HFFc6 (cell line): Measurements from ENCODE around the gene BTBD8. TPM values are rescaled to one million over a fixed set of nuclear protein-coding genes. Genes with fewer than 3 reads are reported as not detected.

Source experiments
- DNase-seq: peaks from one replicate; pipeline ENCODE4 v3.0.0-alpha.2; 2018
- H3K27ac Mint-ChIP-seq: 2 replicates; pipeline ENCODE4 v1.8.0; 2020; ENCODE audit warnings: mild to moderate bottlenecking, mixed read lengths
- H3K27me3 Mint-ChIP-seq: 2 replicates; pipeline ENCODE4 v1.8.0; 2021; ENCODE audit warnings: mild to moderate bottlenecking, moderate library complexity, mixed read lengths; ENCODE audit not compliant: insufficient read depth
- H3K36me3 Mint-ChIP-seq: 2 replicates; pipeline ENCODE4 v1.8.0; 2021; ENCODE audit warnings: low read depth, mixed read lengths
- H3K4me1 Mint-ChIP-seq: 2 replicates; pipeline ENCODE4 v1.8.0; 2020; ENCODE audit warnings: low read depth, mixed read lengths
- H3K4me3 Mint-ChIP-seq: 2 replicates; pipeline ENCODE4 v1.8.0; 2020; ENCODE audit warnings: mild to moderate bottlenecking, moderate library complexity, mixed read lengths
- H3K9me3 Mint-ChIP-seq: 2 replicates; pipeline ENCODE4 v1.8.0; 2020; ENCODE audit warnings: mild to moderate bottlenecking, mixed read lengths
- total RNA-seq, 6 experiments: library from RNA; stranded (reverse); fragmentation: NEBNext Ultra II Directional; extraction: Animal tissue kit (Norgen Biotek cat#: 25700); gene quantifications; 2 replicates in 1 of 6; 3 replicates in 5 of 6; pipeline ENCODE4 v1.2.3, GENCODE V29; 2021
- TF ChIP-seq, protein P1 (sequence below): fragments of 200-600 bp; sonication (generic); IDR thresholded peaks from 2 replicates; pipeline ENCODE4 v1.5.0; 2021; ENCODE audit warnings: antibody characterized with exemption, mild to moderate bottlenecking

The BTBD8 gene
- total RNA-seq, 6 experiments from 2014 or later: 0.82 to 1.8 (median 1.0) TPM

DNA sequence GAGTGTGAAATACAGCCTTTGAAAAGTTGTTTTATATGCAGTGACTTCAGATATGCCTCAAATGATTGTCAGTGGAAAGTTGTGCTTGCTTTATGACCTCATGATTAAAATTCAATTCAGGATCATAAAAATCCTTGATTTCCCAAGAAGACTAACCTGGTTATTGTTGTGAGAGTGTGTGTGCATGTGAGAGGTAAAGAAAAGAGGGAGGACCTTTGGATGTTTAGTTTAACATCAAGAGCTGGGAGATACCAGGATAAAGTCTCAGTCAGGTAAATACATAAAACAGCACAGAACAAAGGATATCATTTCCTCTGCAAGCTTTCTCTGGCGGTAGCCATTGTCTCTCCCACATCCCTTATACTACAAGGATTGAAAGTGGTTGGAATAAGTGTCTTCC is 14.4 kb downstream of the BTBD8 start:
- Mint-ChIP-seq H3K36me3 (no peaks in the 10 kb centered on the region), H3K9me3 (no peaks in the 10 kb centered on the region), H3K27me3 (no peaks in the 10 kb centered on the region; the same call in none of the 2 replicates), H3K4me1 (no peaks in the 10 kb centered on the region), H3K27ac (no peak overlapping the region), H3K4me3 (no peak overlapping the region)
- no peak for DNase-seq
- TF ChIP-seq, protein P1, sequence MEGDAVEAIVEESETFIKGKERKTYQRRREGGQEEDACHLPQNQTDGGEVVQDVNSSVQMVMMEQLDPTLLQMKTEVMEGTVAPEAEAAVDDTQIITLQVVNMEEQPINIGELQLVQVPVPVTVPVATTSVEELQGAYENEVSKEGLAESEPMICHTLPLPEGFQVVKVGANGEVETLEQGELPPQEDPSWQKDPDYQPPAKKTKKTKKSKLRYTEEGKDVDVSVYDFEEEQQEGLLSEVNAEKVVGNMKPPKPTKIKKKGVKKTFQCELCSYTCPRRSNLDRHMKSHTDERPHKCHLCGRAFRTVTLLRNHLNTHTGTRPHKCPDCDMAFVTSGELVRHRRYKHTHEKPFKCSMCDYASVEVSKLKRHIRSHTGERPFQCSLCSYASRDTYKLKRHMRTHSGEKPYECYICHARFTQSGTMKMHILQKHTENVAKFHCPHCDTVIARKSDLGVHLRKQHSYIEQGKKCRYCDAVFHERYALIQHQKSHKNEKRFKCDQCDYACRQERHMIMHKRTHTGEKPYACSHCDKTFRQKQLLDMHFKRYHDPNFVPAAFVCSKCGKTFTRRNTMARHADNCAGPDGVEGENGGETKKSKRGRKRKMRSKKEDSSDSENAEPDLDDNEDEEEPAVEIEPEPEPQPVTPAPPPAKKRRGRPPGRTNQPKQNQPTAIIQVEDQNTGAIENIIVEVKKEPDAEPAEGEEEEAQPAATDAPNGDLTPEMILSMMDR: no peak

DNA sequence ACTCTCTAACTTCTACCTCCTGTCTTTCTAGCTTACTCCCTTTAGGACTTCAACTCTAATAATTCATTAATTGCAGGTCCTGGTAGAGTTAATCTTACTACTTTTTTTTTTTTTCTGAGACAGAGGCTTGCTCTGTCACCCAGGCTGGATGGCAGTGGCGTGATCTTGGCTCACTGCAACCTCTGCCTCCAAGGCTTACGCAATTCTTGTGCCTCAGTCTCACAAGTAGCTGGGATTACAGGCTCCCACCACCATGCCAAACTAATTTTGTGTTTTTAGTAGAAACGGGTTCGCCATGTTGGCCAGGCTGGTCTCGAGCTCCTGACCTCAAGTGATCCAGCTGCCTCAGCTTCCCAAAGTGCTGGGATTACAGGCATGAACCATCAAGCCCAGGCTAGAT is 15.7 kb downstream of the BTBD8 start:
- DNase-seq: no peak
- H3K9me3 Mint-ChIP-seq: no peaks in the 10 kb centered on the region
- TF ChIP-seq, protein P1: no peak

DNA sequence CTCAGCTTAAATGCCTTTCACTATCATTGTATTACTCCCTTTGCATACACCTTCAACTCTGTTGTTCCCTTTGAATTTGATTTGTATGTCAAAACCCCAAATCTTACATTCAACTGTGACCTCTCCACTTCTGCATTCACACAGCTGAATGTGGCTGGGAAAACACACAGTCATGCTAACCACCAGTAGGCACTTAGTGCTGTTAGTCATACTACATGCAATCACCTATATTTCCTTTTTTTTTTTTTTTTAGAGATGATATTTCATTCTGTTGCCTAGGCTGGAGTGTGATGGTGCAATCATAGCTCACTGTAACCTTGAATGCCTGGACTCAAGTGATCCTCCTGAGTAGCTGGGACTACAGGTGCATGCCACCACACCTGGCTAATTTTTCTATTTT is 16.2 kb downstream of the BTBD8 start:
- no peaks in the 10 kb centered on the region for H3K36me3 Mint-ChIP-seq
- TF ChIP-seq, protein P1: no peak
- H3K4me3 Mint-ChIP-seq: no peak overlapping the region
- no peak for DNase-seq
- no peaks in the 10 kb centered on the region for H3K4me1 Mint-ChIP-seq
- no peak overlapping the region for H3K27ac Mint-ChIP-seq
- no peaks in the 10 kb centered on the region; the same call in none of the 2 replicates for H3K27me3 Mint-ChIP-seq
- H3K9me3 Mint-ChIP-seq: no peaks in the 10 kb centered on the region

More for the DNA sequence above, 15.7 kb downstream of the BTBD8 start:
- H3K36me3 Mint-ChIP-seq: no peaks in the 10 kb centered on the region
- H3K27me3 Mint-ChIP-seq: no peaks in the 10 kb centered on the region; the same call in none of the 2 replicates
- H3K4me3 Mint-ChIP-seq: no peak overlapping the region
- H3K4me1 Mint-ChIP-seq: no peaks in the 10 kb centered on the region
- H3K27ac Mint-ChIP-seq: no peak overlapping the region

DNA sequence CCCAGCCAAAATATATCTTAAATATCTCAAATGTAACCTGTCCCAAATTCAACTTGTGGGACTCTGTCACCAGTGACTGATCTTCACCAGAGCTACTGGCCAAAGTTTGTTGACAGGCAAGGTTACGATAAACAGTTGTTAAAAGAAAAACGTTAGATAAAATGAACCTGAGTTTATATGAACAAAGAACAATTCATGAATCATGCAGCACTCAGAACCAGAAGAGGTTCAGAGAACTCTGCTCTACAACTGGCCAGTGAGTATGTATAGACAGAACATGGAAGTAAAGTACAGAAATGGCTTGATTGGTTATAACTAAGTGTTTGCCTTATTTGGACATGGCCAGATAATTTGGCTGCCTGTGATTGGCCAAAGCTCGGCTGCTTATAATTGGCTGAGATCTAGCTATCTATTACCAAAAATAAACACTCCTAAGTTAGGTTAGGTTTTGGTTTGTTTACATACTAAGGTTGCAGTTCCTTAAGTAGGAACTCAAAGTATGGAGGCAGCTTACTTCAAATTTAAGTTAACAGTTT is 25.5 kb downstream of the BTBD8 start:
- no peak overlapping the region for H3K4me3 Mint-ChIP-seq
- H3K4me1 Mint-ChIP-seq: no peaks in the 10 kb centered on the region
- no peak for DNase-seq
- no peak overlapping the region for H3K27ac Mint-ChIP-seq
- no peaks in the 10 kb centered on the region for H3K27me3 Mint-ChIP-seq
- TF ChIP-seq, protein P1: no peak
- H3K36me3 Mint-ChIP-seq: no peaks in the 10 kb centered on the region
- H3K9me3 Mint-ChIP-seq: no peaks in the 10 kb centered on the region

DNA sequence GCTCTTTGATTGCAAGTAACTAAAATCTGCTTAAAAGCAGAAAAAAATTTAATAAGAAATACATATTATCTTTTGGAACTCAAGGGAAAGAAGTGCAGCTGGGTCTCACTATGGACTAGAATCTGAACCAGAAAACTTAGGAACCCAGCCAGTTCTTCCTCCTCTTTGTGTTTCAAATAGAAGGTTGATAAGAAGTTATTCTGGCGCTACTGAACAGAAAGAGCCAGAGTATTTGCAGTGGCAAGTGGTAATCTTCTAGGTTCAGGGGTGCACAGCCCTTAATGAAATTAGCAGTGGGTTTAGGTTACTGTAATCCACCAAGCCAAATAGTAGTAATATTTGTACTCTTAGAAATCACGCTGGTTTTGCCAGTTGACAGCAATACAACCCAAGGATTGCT is 28.5 kb downstream of the BTBD8 start:
- no peaks in the 10 kb centered on the region for H3K27me3 Mint-ChIP-seq
- H3K9me3 Mint-ChIP-seq: no peaks in the 10 kb centered on the region
- no peak overlapping the region for H3K4me3 Mint-ChIP-seq
- no peaks in the 10 kb centered on the region for H3K36me3 Mint-ChIP-seq
- no peak for DNase-seq
- TF ChIP-seq, protein P1: no peak
- H3K4me1 Mint-ChIP-seq: no peaks in the 10 kb centered on the region
- H3K27ac Mint-ChIP-seq: no peak overlapping the region
